Stomach smooth muscle (tissue), 2 donors: ENCODE data around the gene MNAT1.

Source experiments
- H3K27ac ChIP-seq: one replicate; pipeline ENCODE4 v1.7.0; 2013; ENCODE audit warnings: mild to moderate bottlenecking, low read length, inconsistent platforms
- H3K27me3 ChIP-seq, 2 donors: one replicate each; pipeline ENCODE4 v1.7.0; 2013; ENCODE audit warnings: low read length in 2 of 2; ENCODE audit not compliant: insufficient read depth in 2 of 2, control insufficient read depth in 1 of 2
- H3K36me3 ChIP-seq, 2 donors: one replicate each; pipeline ENCODE4 v1.7.0; 2013; ENCODE audit warnings: low read length in 2 of 2; ENCODE audit not compliant: control insufficient read depth in 2 of 2, insufficient read depth in 2 of 2
- H3K4me1 ChIP-seq: one replicate; pipeline ENCODE4 v1.7.0; 2013; ENCODE audit warnings: low read length; ENCODE audit not compliant: control insufficient read depth, insufficient read depth
- H3K4me3 ChIP-seq, 2 donors: one replicate each; pipeline ENCODE4 v1.7.0; 2013; ENCODE audit warnings: low read length in 2 of 2
- H3K9ac ChIP-seq, 2 donors: one replicate each; pipeline ENCODE4 v1.7.0; 2013; ENCODE audit warnings: low read length in 2 of 2, mild to moderate bottlenecking in 1 of 2
- H3K9me3 ChIP-seq, 2 donors: one replicate each; pipeline ENCODE4 v1.7.0; 2013; ENCODE audit warnings: low read length in 2 of 2; ENCODE audit not compliant: control insufficient read depth in 2 of 2
- donor health status: healthy.
- donor health status: Pancreatic carcinoma.

MNAT1 gene

DNA sequence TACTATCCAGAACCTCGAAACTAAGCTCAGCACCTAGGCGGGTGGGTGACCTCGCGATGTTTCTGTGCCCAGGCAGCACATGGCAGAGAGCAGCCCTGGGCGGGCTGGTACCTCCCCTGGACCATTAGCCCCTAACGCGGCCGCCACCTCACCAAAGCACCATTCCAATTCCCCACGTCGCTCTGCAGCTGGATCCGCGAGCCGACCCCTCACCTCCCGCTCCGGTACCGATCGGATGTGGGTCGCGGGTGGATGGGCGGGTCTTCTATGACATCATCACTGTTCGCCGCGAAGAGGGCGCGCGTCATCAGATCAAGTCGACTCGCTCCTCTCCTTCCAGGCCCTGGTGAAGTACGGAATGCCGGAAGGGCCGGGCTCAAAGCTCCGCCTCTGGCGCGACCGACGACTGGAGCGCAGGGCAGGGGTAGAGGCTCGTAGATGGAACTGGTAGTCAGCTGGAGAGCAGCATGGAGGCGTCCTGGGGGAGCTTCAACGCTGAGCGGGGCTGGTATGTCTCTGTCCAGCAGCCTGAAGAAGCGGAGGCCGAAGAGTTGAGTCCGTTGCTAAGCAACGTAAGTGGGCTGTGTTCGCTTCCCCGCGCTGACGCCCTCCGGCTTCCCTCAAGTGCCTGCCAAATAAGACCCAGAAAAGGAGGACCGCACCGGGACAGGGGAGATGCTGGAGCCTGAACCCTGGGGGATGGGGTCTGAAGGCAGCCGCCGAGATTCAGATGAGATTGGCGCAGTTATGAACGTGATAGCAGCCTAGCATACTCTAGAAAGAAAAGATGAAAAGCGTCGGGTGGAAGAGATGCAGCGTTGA is 246.5 kb downstream of the MNAT1 start, which contains the start of the genes SLC38A6 and TRMT5:
TSS of gene SLC38A6 (plus strand) at position 435 of the 822 bp plus-strand sequence. CDS start at position 468, 33 bp downstream.
TSS of gene TRMT5 (minus strand) at position 269 of the 822 bp plus-strand sequence. CDS start at position 163, 106 bp downstream.
- H3K4me1 ChIP-seq, result peaks cover 4% of the 10 kb centered on the region
- H3K27ac ChIP-seq, result peak within 1 kb of the TSS; percentile 80
- H3K9me3 ChIP-seq, result no peaks in the 10 kb centered on the region
- H3K27me3 ChIP-seq, result no peaks in the 10 kb centered on the region
- H3K36me3 ChIP-seq, result peaks cover 3 to 8% of the 10 kb centered on the region in 2 donors
- H3K4me3 ChIP-seq, result peak within 1 kb of the TSS; percentile 90 to 92
- peak within 1 kb of the TSS; percentile 88 to 96 for H3K9ac ChIP-seq

GRCh38 chr14:60981633-60982455 is 247.3 kb downstream of the MNAT1 start:
- Histone ChIP-seq H3K9ac (peak overlapping the region; percentile 88 to 96), H3K4me3 (peak overlapping the region; percentile 90 to 92), H3K27ac (peak overlapping the region; percentile 80), H3K27me3 (no peaks in the 10 kb centered on the region), H3K4me1 (peaks cover 4% of the 10 kb centered on the region), H3K9me3 (no peaks in the 10 kb centered on the region), H3K36me3 (peaks cover 3 to 11% of the 10 kb centered on the region in 2 donors)

DNA sequence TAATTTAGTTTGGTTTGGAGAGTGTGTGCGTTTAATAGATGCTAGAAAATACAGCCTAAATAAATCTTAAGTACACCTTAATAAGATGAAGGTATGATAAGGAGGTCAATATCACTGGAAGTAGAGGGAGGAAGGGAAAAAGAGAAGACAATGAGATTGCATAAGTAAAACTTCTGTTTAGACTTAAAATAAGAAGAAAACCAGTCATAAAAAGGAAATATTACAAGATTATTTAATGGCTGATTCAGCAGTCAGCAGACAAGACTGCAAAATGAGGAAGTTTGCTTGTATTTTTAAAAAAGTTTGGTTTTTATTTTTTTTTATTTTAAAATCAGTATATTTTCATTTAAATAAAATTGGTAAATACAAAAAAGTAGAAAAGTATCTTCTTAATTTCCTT is 249.6 kb downstream of the MNAT1 start:
- Histone ChIP-seq H3K36me3 (peaks cover 6 to 11% of the 10 kb centered on the region in 2 donors), H3K4me1 (peaks cover 4% of the 10 kb centered on the region), H3K27me3 (no peaks in the 10 kb centered on the region), H3K9ac (no peak overlapping the region), H3K9me3 (no peaks in the 10 kb centered on the region), H3K4me3 (no peak overlapping the region), H3K27ac (no peak overlapping the region)

- H3K36me3 ChIP-seq, result peaks cover 8 to 18% of the 10 kb centered on the region in 2 donors
- H3K4me3 ChIP-seq, result no peak overlapping the region
- peaks cover 4% of the 10 kb centered on the region for H3K4me1 ChIP-seq
- H3K9me3 ChIP-seq, result no peaks in the 10 kb centered on the region
- no peak overlapping the region for H3K9ac ChIP-seq
- H3K27me3 ChIP-seq, result no peaks in the 10 kb centered on the region
- H3K27ac ChIP-seq, result no peak overlapping the region
These were observed 251.9 kb downstream of the MNAT1 start for GRCh38 chr14:60986500-60986899.

- H3K36me3 ChIP-seq, result peaks cover 10 to 18% of the 10 kb centered on the region in 2 donors
- H3K9me3 ChIP-seq, result no peaks in the 10 kb centered on the region
- H3K9ac ChIP-seq, result no peak overlapping the region
- H3K4me3 ChIP-seq, result no peak overlapping the region
- no peaks in the 10 kb centered on the region for H3K4me1 ChIP-seq
- H3K27ac ChIP-seq, result no peak overlapping the region
- no peaks in the 10 kb centered on the region for H3K27me3 ChIP-seq
These were observed 255.0 kb downstream of the MNAT1 start for GRCh38 chr14:60989599-60989998.

GRCh38 chr14:60998617-60999016 is 264.1 kb downstream of the MNAT1 start:
- H3K27me3 ChIP-seq, result no peaks in the 10 kb centered on the region
- H3K27ac ChIP-seq, result no peak overlapping the region
- H3K36me3 ChIP-seq, result peaks cover 2 to 5% of the 10 kb centered on the region in 2 donors
- H3K4me1 ChIP-seq, result no peaks in the 10 kb centered on the region
- H3K9ac ChIP-seq, result no peak overlapping the region
- H3K9me3 ChIP-seq, result no peaks in the 10 kb centered on the region
- no peak overlapping the region for H3K4me3 ChIP-seq

DNA sequence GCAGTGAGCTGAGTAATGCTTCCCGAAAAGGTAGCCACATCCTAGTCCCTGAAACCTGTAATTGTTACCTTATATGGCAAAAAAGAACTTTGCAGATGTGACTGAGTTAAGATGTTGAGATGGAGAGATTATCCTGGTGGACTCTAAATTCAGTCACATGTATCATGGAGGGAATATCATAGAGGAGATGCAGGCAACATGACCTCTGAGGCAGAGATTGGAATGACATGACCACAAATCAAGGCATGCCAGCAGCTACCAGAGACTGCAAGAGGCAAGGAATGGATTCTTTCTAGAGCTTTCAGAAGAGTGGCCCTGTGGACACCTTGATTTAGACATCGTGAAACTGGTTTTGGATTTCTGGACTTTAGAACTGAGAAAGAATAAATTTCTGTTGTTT is 265.0 kb downstream of the MNAT1 start:
- no peaks in the 10 kb centered on the region for H3K27me3 ChIP-seq
- no peaks in the 10 kb centered on the region for H3K9me3 ChIP-seq
- H3K36me3 ChIP-seq, result peaks cover 2 to 5% of the 10 kb centered on the region in 2 donors
- H3K4me3 ChIP-seq, result no peak overlapping the region
- no peak overlapping the region for H3K9ac ChIP-seq
- H3K4me1 ChIP-seq, result no peaks in the 10 kb centered on the region
- H3K27ac ChIP-seq, result no peak overlapping the region

GRCh38 chr14:61003571-61003970 is 269.0 kb downstream of the MNAT1 start:
- Histone ChIP-seq H3K4me3 (no peak overlapping the region), H3K9ac (no peak overlapping the region), H3K9me3 (no peaks in the 10 kb centered on the region), H3K27ac (no peak overlapping the region), H3K36me3 (peaks cover 0 to under 1% of the 10 kb centered on the region in 2 donors), H3K27me3 (no peaks in the 10 kb centered on the region), H3K4me1 (no peaks in the 10 kb centered on the region)

DNA sequence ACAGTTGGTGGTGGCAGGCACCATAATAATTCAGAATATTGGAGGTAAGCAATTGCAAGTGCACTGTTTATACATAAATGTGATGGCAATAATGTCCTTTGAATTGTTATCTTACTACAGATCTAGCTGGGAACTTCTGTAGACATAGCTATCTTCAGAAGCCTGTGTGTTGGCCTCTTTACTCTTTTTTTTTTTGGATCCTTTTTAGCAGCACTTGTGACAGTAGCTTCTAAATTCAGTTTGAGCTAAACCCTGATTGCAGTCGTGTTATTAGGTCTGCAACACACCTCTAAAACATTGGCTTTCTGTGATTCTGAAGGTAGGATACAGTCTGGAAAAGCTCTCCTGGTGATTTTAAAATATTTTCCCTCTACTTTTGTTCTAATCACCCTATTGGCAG is 285.0 kb downstream of the MNAT1 start:
- no peak overlapping the region for H3K4me3 ChIP-seq
- H3K9ac ChIP-seq, result no peak overlapping the region
- no peaks in the 10 kb centered on the region for H3K36me3 ChIP-seq
- H3K27me3 ChIP-seq, result no peaks in the 10 kb centered on the region
- no peaks in the 10 kb centered on the region for H3K4me1 ChIP-seq
- peaks cover 0 to 3% of the 10 kb centered on the region in 2 donors for H3K9me3 ChIP-seq
- H3K27ac ChIP-seq, result no peak overlapping the region
